B cell (primary cell): ENCODE measurements around the gene RNF157. TPM values are rescaled to one million over a fixed set of nuclear protein-coding genes. Genes with fewer than 3 reads are reported as not detected.

Experiments
- ATAC-seq: fragments of 200-7000 bp; cut with Tn5 transposase; one replicate; pipeline ENCODE4 v1.10.0; 2021; ENCODE audit warnings: low read depth, mild to moderate bottlenecking, moderate number of reproducible peaks, moderate library complexity
- CTCF ChIA-PET: fragments of 350-600 bp; sonication (Branson Sonifier 250); formaldehyde crosslinking; loops from one replicate; lab custom pipeline; 2021; ENCODE audit warnings: antibody characterized with exemption, inconsistent platforms; lab: Charles Lee
- POLR2A ChIA-PET: fragments of 350-600 bp; sonication (Branson Sonifier 250); formaldehyde crosslinking; loops from one replicate; lab custom pipeline; 2021; ENCODE audit warnings: antibody characterized with exemption; lab: Charles Lee
- DNase-seq: peaks from one replicate; pipeline ENCODE4 v3.0.0; 2013
- H2AFZ ChIP-seq: 2 replicates; pipeline ENCODE4 v1.6.1; 2012; ENCODE audit warnings: mild to moderate bottlenecking, low read depth, low read length; ENCODE audit not compliant: insufficient read depth, poor library complexity, severe bottlenecking
- H3K27ac ChIP-seq, 2 donors: 1 replicate in 1 of 2; 2 replicates in 1 of 2; pipeline ENCODE4 v1.5.1; 2012 to 2013; ENCODE audit warnings: low read length in 2 of 2, mild to moderate bottlenecking in 2 of 2, moderate library complexity in 1 of 2
- H3K27me3 ChIP-seq, 4 experiments: fragments of 200-600 bp in 1 of 4; sonication (generic) in 1 of 4; replicated peaks in 1 of 4; 1 replicate in 2 of 4; 2 replicates in 2 of 4; pipeline versions ENCODE4 v1.6.1 to v1.7.0; 2013 to 2016; ENCODE audit warnings: low read length in 3 of 4, mild to moderate bottlenecking in 2 of 4, mixed read lengths in 1 of 4, moderate library complexity in 1 of 4; ENCODE audit not compliant: insufficient read depth in 4 of 4, control insufficient read depth in 3 of 4; ENCODE audit errors: control extremely low read depth in 1 of 4
- H3K36me3 ChIP-seq, 2 experiments: replicated peaks in 1 of 2; 1 replicate in 1 of 2; 2 replicates in 1 of 2; pipeline versions ENCODE4 v1.6.1 to v1.7.1; 2013; ENCODE audit warnings: low read length in 1 of 2; ENCODE audit not compliant: insufficient read depth in 2 of 2, control insufficient read depth in 1 of 2; ENCODE audit errors: control extremely low read depth in 1 of 2, extremely low read depth in 1 of 2
- H3K4me1 ChIP-seq, 2 donors: fragments of 200-600 bp in 1 of 2; sonication (generic) in 1 of 2; 1 replicate in 1 of 2; 2 replicates in 1 of 2; pipeline versions ENCODE4 v1.5.1 to v1.6.1; 2013 to 2017; ENCODE audit warnings: low read length in 2 of 2; ENCODE audit not compliant: control insufficient read depth in 2 of 2, insufficient read depth in 2 of 2
- H3K4me2 ChIP-seq: replicated peaks from 2 replicates; pipeline ENCODE3; 2012; ENCODE audit warnings: mild to moderate bottlenecking, low read depth, low read length; ENCODE audit not compliant: poor library complexity, severe bottlenecking
- H3K4me3 ChIP-seq, 5 experiments: fragments of 200-600 bp in 1 of 5; sonication (generic) in 1 of 5; 1 replicate in 3 of 5; 2 replicates in 2 of 5; pipeline versions ENCODE4 v1.5.1 to v1.7.0; 2011 to 2016; ENCODE audit warnings: low read length in 4 of 5, mild to moderate bottlenecking in 4 of 5, low read depth in 2 of 5, control low read depth in 1 of 5, moderate library complexity in 1 of 5; ENCODE audit not compliant: insufficient read depth in 1 of 5; ENCODE audit errors: control extremely low read depth in 1 of 5, extremely low read depth in 1 of 5
- H3K79me2 ChIP-seq: fragments of 200-600 bp; sonication (generic); one replicate; pipeline ENCODE4 v1.6.0; 2016; ENCODE audit warnings: low read length; ENCODE audit not compliant: control insufficient read depth, insufficient read depth
- H3K9ac ChIP-seq: fragments of 200-600 bp; sonication (generic); 2 replicates; pipeline ENCODE4 v1.6.1; 2017; ENCODE audit warnings: mild to moderate bottlenecking, low read length, moderate library complexity
- H3K9me3 ChIP-seq, 3 donors: one replicate each; pipeline versions ENCODE4 v1.6.1 to v1.7.1; 2013; ENCODE audit warnings: low read length in 2 of 3; ENCODE audit not compliant: control insufficient read depth in 2 of 3, insufficient read depth in 1 of 3; ENCODE audit errors: control extremely low read depth in 1 of 3
- H4K20me1 ChIP-seq: 2 replicates; pipeline ENCODE4 v1.6.0; 2012; ENCODE audit warnings: mild to moderate bottlenecking, low read length; ENCODE audit not compliant: insufficient read depth, control insufficient read depth, poor library complexity, severe bottlenecking
- H3K27ac Mint-ChIP-seq: one replicate; pipeline ENCODE4 v1.8.0; 2021; ENCODE audit warnings: mixed read lengths
- H3K27me3 Mint-ChIP-seq: one replicate; pipeline ENCODE4 v1.8.0; 2021; ENCODE audit warnings: mixed read lengths
- H3K4me1 Mint-ChIP-seq: one replicate; pipeline ENCODE4 v1.8.0; 2021; ENCODE audit warnings: mixed read lengths
- H3K4me3 Mint-ChIP-seq: one replicate; pipeline ENCODE4 v1.8.0; 2021; ENCODE audit warnings: mixed read lengths
- H3K9me3 Mint-ChIP-seq: one replicate; pipeline ENCODE4 v1.8.0; 2022; ENCODE audit warnings: mixed read lengths; ENCODE audit not compliant: insufficient read depth
- EZH2 ChIP-seq: IDR thresholded peaks from 2 replicates; pipeline ENCODE4 v1.6.1; 2012; ENCODE audit warnings: borderline replicate concordance, low read depth, mild to moderate bottlenecking, moderate library complexity, low read length; ENCODE audit not compliant: insufficient read depth, poor library complexity, severe bottlenecking
- WGBS: methylation state at CpG from one replicate; pipeline ENCODE4 v1.1.5; 2013; ENCODE audit warnings: missing lambda C conversion rate; ENCODE audit not compliant: insufficient coverage; 5-methylcytosine and 5-hydroxymethylcytosine counted together
- intact Hi-C: fragments of 100-400 bp; cut with micrococcal nuclease; formaldehyde crosslinking; loops from one replicate; pipeline ENCODE4 v1.10.0; 2022
- polyA plus RNA-seq: library from polyadenylated mRNA; depleted of rRNA; stranded (reverse); fragments of >200 nt; gene quantifications from 2 replicates; pipeline ENCODE4 v1.2.3, GENCODE V29; 2012
- total RNA-seq, 2 donors: library from RNA; stranded (reverse); fragments of 120-200 nt in 1 of 2; gene quantifications; 1 replicate in 1 of 2; 2 replicates in 1 of 2; pipeline versions ENCODE4 v1.2.3 to v1.2.4, GENCODE V29; 2013 to 2022
- TF ChIP-seq, protein P1 (sequence below): fragments of 200-600 bp; IDR thresholded peaks from one replicate; pipeline ENCODE4 v1.8.0; 2022; ENCODE audit warnings: antibody characterized with exemption, mild to moderate bottlenecking

Gene RNF157
- total and polyA plus RNA-seq, 2 donors (not counting 1 experiment from before 2014, with no cell fraction given): 0.54 to 1.2 TPM

DNA sequence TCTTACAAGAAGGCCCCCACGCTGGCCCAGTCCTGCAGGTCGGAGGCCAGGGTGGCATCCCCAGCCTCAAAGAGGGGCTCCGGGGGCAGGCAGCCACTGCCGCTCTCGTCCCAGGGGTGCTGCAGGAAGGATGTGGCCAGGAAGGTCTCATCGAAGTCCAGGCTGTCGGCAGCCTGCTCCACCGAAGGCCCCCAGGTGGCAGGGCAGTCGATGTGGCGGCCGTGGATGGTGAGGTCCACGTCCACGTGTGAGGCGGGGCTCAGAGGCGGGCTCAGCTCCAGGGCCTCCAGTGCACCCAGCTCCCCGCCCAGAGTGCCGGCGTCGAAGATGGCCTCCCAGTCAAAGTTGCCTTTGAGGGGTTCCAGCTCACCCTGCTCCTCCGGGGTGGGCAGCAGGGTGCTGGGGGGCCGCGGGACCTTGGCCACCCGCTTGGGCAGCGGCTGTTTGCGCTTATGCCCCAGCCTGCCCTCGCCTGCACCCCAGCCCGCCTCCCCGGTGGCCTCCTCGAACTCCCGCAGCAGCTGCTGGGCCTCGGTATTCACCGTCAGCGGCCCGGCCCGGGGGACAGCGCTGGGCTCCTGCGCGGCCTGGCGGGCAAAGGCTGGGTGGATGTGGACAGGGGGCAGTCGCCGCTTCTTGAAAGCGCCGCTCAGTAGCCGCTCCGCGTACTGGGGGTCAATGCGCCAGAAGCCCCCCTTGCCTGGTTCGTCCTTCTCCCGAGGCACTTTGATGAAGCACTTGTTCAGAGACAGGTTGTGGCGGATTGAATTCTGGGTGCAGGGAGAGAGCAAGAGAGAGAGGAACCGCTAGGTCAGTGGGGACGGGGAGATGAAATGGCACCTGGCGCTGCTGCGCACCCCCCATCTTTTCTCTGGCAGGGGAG is 102.7 kb downstream of the RNF157 start:
- H3K4me3 Mint-ChIP-seq: no peak overlapping the region
- Histone ChIP-seq H2AFZ (no peak overlapping the region), H3K9ac (no peak overlapping the region), H3K4me2 (no peak overlapping the region), H3K36me3 (no peaks in the 10 kb centered on the region), H3K9me3 (peaks cover 0 to 10% (median 0%) of the 10 kb centered on the region in 3 donors), H3K4me3 (no peak overlapping the region), H3K79me2 (no peaks in the 10 kb centered on the region), H3K27ac (no peak overlapping the region), H4K20me1 (no peaks in the 10 kb centered on the region), H3K27me3 (peaks cover 0 to 43% (median 11%) of the 10 kb centered on the region in 4 experiments), H3K4me1 (peaks cover 21 to 26% of the 10 kb centered on the region in 2 donors)
- no peak for TF ChIP-seq EZH2
- TF ChIP-seq, protein P1, sequence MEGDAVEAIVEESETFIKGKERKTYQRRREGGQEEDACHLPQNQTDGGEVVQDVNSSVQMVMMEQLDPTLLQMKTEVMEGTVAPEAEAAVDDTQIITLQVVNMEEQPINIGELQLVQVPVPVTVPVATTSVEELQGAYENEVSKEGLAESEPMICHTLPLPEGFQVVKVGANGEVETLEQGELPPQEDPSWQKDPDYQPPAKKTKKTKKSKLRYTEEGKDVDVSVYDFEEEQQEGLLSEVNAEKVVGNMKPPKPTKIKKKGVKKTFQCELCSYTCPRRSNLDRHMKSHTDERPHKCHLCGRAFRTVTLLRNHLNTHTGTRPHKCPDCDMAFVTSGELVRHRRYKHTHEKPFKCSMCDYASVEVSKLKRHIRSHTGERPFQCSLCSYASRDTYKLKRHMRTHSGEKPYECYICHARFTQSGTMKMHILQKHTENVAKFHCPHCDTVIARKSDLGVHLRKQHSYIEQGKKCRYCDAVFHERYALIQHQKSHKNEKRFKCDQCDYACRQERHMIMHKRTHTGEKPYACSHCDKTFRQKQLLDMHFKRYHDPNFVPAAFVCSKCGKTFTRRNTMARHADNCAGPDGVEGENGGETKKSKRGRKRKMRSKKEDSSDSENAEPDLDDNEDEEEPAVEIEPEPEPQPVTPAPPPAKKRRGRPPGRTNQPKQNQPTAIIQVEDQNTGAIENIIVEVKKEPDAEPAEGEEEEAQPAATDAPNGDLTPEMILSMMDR: no peak
- ChIA-PET POLR2A (interaction anchor here (0.6 kb wide), 1 partner anchor 282 kb away, joined by 4 read pairs; the partner anchor contains the start of gene WBP2), CTCF (no interaction called here)
- H3K9me3 Mint-ChIP-seq: no peaks in the 10 kb centered on the region
- H3K4me1 Mint-ChIP-seq: peaks cover 21% of the 10 kb centered on the region
- H3K27me3 Mint-ChIP-seq: peaks cover 22% of the 10 kb centered on the region
- 81% methylated on average over 53 of the region's 54 CpGs for WGBS
- no peak overlapping the region for H3K27ac Mint-ChIP-seq
- intact Hi-C loops: no loop called here
- DNase-seq: no peak
- ATAC-seq: no peak

DNA sequence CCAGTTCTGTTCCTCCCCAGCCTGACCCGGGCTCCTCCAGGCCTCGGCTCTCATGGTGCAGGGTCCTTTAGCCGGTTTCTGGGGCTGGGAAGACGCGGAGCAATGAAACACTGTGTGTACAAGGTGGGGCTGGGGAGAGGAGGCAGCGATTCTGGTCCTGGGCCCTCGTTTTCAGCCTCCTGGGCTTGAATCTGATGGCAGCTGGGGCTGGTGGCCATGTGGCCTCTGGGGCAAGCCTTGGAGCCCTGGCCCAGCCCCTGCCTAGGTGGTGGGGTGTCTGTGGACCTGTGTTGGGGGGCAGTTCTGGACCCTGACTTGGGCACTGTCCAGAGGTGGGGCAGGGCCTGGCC is 103.3 kb downstream of the RNF157 start:
- Mint-ChIP-seq H3K9me3 (no peaks in the 10 kb centered on the region), H3K4me1 (peaks cover 15% of the 10 kb centered on the region), H3K27ac (no peak overlapping the region), H3K4me3 (no peak overlapping the region), H3K27me3 (peaks cover 22% of the 10 kb centered on the region)
- no peak overlapping the region for H2AFZ ChIP-seq
- intact Hi-C loops: no loop called here
- no peak for DNase-seq
- no peak overlapping the region for H3K4me2 ChIP-seq
- no peak overlapping the region for H3K27ac ChIP-seq
- no peak for TF ChIP-seq EZH2
- TF ChIP-seq, protein P1: no peak
- H3K9me3 ChIP-seq: peaks cover 0 to 10% (median 0%) of the 10 kb centered on the region in 3 donors
- ChIA-PET POLR2A (no interaction called here), CTCF (no interaction called here)
- 94% methylated on average over 7 of the region's 7 CpGs for WGBS
- no peak overlapping the region for H3K4me3 ChIP-seq
- H3K36me3 ChIP-seq: no peaks in the 10 kb centered on the region
- H3K79me2 ChIP-seq: no peaks in the 10 kb centered on the region
- peaks cover 20 to 21% of the 10 kb centered on the region in 2 donors for H3K4me1 ChIP-seq
- peaks cover 0 to 45% (median 11%) of the 10 kb centered on the region in 4 experiments for H3K27me3 ChIP-seq
- H4K20me1 ChIP-seq: no peaks in the 10 kb centered on the region
- no peak overlapping the region for H3K9ac ChIP-seq
- ATAC-seq: no peak
